SU-DHL-6 (cell line): Measurements from ENCODE around the gene MYLK4.

Experiments used
- H2AFZ ChIP-seq: fragments of 200-600 bp; sonication (generic); 2 replicates; pipeline ENCODE4 v1.6.1; 2014; ENCODE audit warnings: low read depth, mild to moderate bottlenecking, moderate library complexity, mixed read lengths, antibody characterized with exemption, low read length; ENCODE audit not compliant: severe bottlenecking
- H3F3A ChIP-seq: fragments of 200-600 bp; shearing (Covaris generic); 2 replicates; pipeline ENCODE4 v1.6.0; 2016; ENCODE audit warnings: antibody characterized with exemption, mild to moderate bottlenecking; ENCODE audit not compliant: insufficient read depth
- H3K27ac ChIP-seq: fragments of 200-600 bp; sonication (generic); 2 replicates; pipeline ENCODE4 v1.5.1; 2016; ENCODE audit warnings: low read depth, mild to moderate bottlenecking, low read length, moderate library complexity, mixed read lengths
- H3K27me3 ChIP-seq: fragments of 200-600 bp; sonication (generic), shearing (Covaris generic); 2 replicates; pipeline ENCODE4 v1.6.0; 2014; ENCODE audit warnings: mild to moderate bottlenecking, low read length
- H3K36me3 ChIP-seq: fragments of 200-600 bp; sonication (generic); 2 replicates; pipeline ENCODE4 v1.6.1; 2014; ENCODE audit warnings: mild to moderate bottlenecking, low read length, mixed read lengths
- H3K4me2 ChIP-seq: fragments of 300-600, 200-600 bp; shearing (Covaris generic), sonication (generic); 2 replicates; pipeline ENCODE4 v1.6.0; 2014; ENCODE audit warnings: low read length, low read depth, mild to moderate bottlenecking; ENCODE audit not compliant: poor library complexity, severe bottlenecking
- H3K4me3 ChIP-seq: fragments of 200-600 bp; sonication (generic); 2 replicates; pipeline ENCODE4 v1.5.1; 2014; ENCODE audit warnings: antibody characterized with exemption, low read length, mild to moderate bottlenecking, mixed read lengths; ENCODE audit not compliant: insufficient read depth, poor library complexity, severe bottlenecking
- H3K79me2 ChIP-seq: fragments of 200-600 bp; sonication (generic); 2 replicates; pipeline ENCODE4 v1.6.1; 2014; ENCODE audit warnings: mild to moderate bottlenecking, low read length, moderate library complexity; ENCODE audit not compliant: insufficient read depth
- H3K9ac ChIP-seq: fragments of 200-600 bp; sonication (generic); 2 replicates; pipeline ENCODE4 v1.7.0; 2014; ENCODE audit warnings: mild to moderate bottlenecking, low read length
- H3K9me2 ChIP-seq: fragments of 200-600 bp; sonication (generic); replicated peaks from 2 replicates; pipeline ENCODE4 v1.6.1; 2014; ENCODE audit warnings: low read length; ENCODE audit not compliant: insufficient read depth
- H3K9me3 ChIP-seq: fragments of 200-600 bp; sonication (generic); 2 replicates; pipeline ENCODE4 v1.6.1; 2014; ENCODE audit warnings: low read length, mixed read lengths; ENCODE audit not compliant: insufficient read depth
- H4K20me1 ChIP-seq: fragments of 200-600 bp; sonication (generic); 2 replicates; pipeline ENCODE4 v1.6.1; 2014; ENCODE audit warnings: low read depth, mild to moderate bottlenecking, antibody characterized with exemption, low read length, moderate library complexity, mixed read lengths
- CTCF ChIP-seq: fragments of 200-600 bp; sonication (generic); IDR thresholded peaks from one replicate; pipeline ENCODE4 v1.5.1; 2017; ENCODE audit warnings: antibody characterized with exemption, mild to moderate bottlenecking, low read length, moderate library complexity; ENCODE audit not compliant: insufficient read depth, poor library complexity, severe bottlenecking
- EZH2phosphoT487 ChIP-seq: fragments of 200-600 bp; sonication (generic), shearing (Covaris generic); conservative IDR thresholded peaks from 2 replicates; pipeline ENCODE4 v1.6.1; 2018; ENCODE audit warnings: mild to moderate bottlenecking, antibody characterized with exemption, low read length, moderate library complexity, mixed read lengths

Gene MYLK4

GRCh38 chr6:2614846-2615245, 135.9 kb downstream of the MYLK4 start:
- no peak overlapping the region for H3K4me2 ChIP-seq
- no peak overlapping the region for H2AFZ ChIP-seq
- no peaks in the 10 kb centered on the region for H3K9me2 ChIP-seq
- no peaks in the 10 kb centered on the region for H3K79me2 ChIP-seq
- H3K9ac ChIP-seq = no peak overlapping the region
- H3K27ac ChIP-seq = no peak overlapping the region
- H3K27me3 ChIP-seq = no peaks in the 10 kb centered on the region
- no peaks in the 10 kb centered on the region for H3K9me3 ChIP-seq
- H3K4me3 ChIP-seq = no peak overlapping the region
- H3K36me3 ChIP-seq = no peaks in the 10 kb centered on the region
- no peaks in the 10 kb centered on the region for H4K20me1 ChIP-seq
- TF ChIP-seq CTCF (no peak), EZH2phosphoT487 (no peak)
- no peaks in the 10 kb centered on the region for H3F3A ChIP-seq

GRCh38 chr6:2614155-2614554, 136.6 kb downstream of the MYLK4 start:
- Histone ChIP-seq H3K79me2 (no peaks in the 10 kb centered on the region), H3K27me3 (no peaks in the 10 kb centered on the region), H3K4me3 (no peak overlapping the region), H4K20me1 (no peaks in the 10 kb centered on the region), H3K9me3 (no peaks in the 10 kb centered on the region), H3K9me2 (no peaks in the 10 kb centered on the region), H3K4me2 (no peak overlapping the region), H2AFZ (no peak overlapping the region), H3K36me3 (no peaks in the 10 kb centered on the region), H3K27ac (no peak overlapping the region), H3F3A (no peaks in the 10 kb centered on the region), H3K9ac (no peak overlapping the region)
- TF ChIP-seq CTCF (no peak), EZH2phosphoT487 (no peak)
